Activated T-cell treated with anti-CD3 and anti-CD28 coated beads, Interleukin-2, amount 50 U/mL, for 24 hours (primary cell): ENCODE measurements around the gene DIS3L2.

ENCODE experiments used
- DNase-seq: peaks from one replicate; pipeline ENCODE4 v3.0.0-alpha.2; 2020
- H3K27ac Mint-ChIP-seq: 2 replicates; pipeline ENCODE4 v1.8.0; 2020; ENCODE audit warnings: mild to moderate bottlenecking, mixed read lengths
- H3K27me3 Mint-ChIP-seq: 2 replicates; pipeline ENCODE4 v1.8.0; 2020; ENCODE audit warnings: mixed read lengths
- H3K36me3 Mint-ChIP-seq: 2 replicates; pipeline ENCODE4 v1.8.0; 2020; ENCODE audit warnings: low read depth, mixed read lengths
- H3K4me1 Mint-ChIP-seq: 2 replicates; pipeline ENCODE4 v1.8.0; 2020; ENCODE audit warnings: low read depth, mixed read lengths
- H3K4me3 Mint-ChIP-seq: 2 replicates; pipeline ENCODE4 v1.8.0; 2020; ENCODE audit warnings: mild to moderate bottlenecking, moderate library complexity, mixed read lengths
- H3K9me3 Mint-ChIP-seq: 2 replicates; pipeline ENCODE4 v1.8.0; 2020; ENCODE audit warnings: mixed read lengths

DIS3L2 gene

GRCh38 chr2:231965102-231965501, 3.6 kb downstream of the DIS3L2 start:
- no peak for DNase-seq
- no peaks in the 10 kb centered on the region for H3K27me3 Mint-ChIP-seq
- H3K4me1 Mint-ChIP-seq = peaks cover 59% of the 10 kb centered on the region
- no peak overlapping the region for H3K27ac Mint-ChIP-seq
- H3K36me3 Mint-ChIP-seq = peaks cover 38% of the 10 kb centered on the region
- no peak overlapping the region for H3K4me3 Mint-ChIP-seq
- H3K9me3 Mint-ChIP-seq = peaks cover 7% of the 10 kb centered on the region

- H3K4me1 Mint-ChIP-seq = peaks cover 55% of the 10 kb centered on the region
- peaks cover 34% of the 10 kb centered on the region for H3K36me3 Mint-ChIP-seq
- peaks cover 4% of the 10 kb centered on the region for H3K9me3 Mint-ChIP-seq
- no peak for DNase-seq
- H3K27me3 Mint-ChIP-seq = no peaks in the 10 kb centered on the region
- H3K27ac Mint-ChIP-seq = no peak overlapping the region
- H3K4me3 Mint-ChIP-seq = no peak overlapping the region
Observed at GRCh38 chr2:231966886-231967285, 5.4 kb downstream of the DIS3L2 start.

GRCh38 chr2:231968820-231969219, 7.3 kb downstream of the DIS3L2 start:
- DNase-seq = no peak
- Mint-ChIP-seq H3K4me3 (no peak overlapping the region), H3K27ac (no peak overlapping the region), H3K9me3 (peaks cover 4% of the 10 kb centered on the region), H3K36me3 (peaks cover 30% of the 10 kb centered on the region), H3K27me3 (no peaks in the 10 kb centered on the region), H3K4me1 (peaks cover 42% of the 10 kb centered on the region)

- Mint-ChIP-seq H3K9me3 (peaks cover 4% of the 10 kb centered on the region), H3K4me3 (no peak overlapping the region), H3K4me1 (peaks cover 27% of the 10 kb centered on the region), H3K36me3 (peaks cover 33% of the 10 kb centered on the region), H3K27me3 (no peaks in the 10 kb centered on the region), H3K27ac (no peak overlapping the region)
- DNase-seq = no peak
Observed at GRCh38 chr2:231970461-231970860, 8.9 kb downstream of the DIS3L2 start.

- no peak overlapping the region for H3K27ac Mint-ChIP-seq
- peaks cover 25% of the 10 kb centered on the region for H3K36me3 Mint-ChIP-seq
- H3K4me3 Mint-ChIP-seq = no peak overlapping the region
- no peak for DNase-seq
- no peaks in the 10 kb centered on the region for H3K9me3 Mint-ChIP-seq
- H3K27me3 Mint-ChIP-seq = no peaks in the 10 kb centered on the region
- H3K4me1 Mint-ChIP-seq = peaks cover 12% of the 10 kb centered on the region
Observed at GRCh38 chr2:231975001-231975400, 13.5 kb downstream of the DIS3L2 start.

DNA sequence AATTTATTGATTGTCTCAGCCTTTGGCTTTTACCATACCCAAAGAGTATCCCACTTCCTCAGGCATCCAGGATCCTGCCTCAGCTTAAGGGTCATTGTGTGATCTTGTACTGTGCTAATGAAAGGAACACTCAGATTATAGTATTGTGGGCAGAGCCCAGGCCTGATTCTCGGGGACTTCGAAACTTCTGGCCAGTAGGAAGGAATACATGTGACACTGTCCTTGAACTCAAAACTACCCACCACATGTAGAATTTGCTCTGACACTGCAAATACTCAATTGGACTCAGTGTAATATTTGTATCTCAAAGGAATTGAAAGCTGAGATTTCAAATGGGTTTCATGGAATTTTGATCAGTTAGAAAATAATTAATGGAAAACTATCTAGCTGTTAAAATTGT, 15.9 kb downstream of the DIS3L2 start:
- Mint-ChIP-seq H3K27ac (no peak overlapping the region), H3K9me3 (no peaks in the 10 kb centered on the region), H3K4me3 (no peak overlapping the region), H3K36me3 (peaks cover 25% of the 10 kb centered on the region), H3K27me3 (no peaks in the 10 kb centered on the region), H3K4me1 (peaks cover 19% of the 10 kb centered on the region)
- no peak for DNase-seq

GRCh38 chr2:231984992-231985391, 23.5 kb downstream of the DIS3L2 start:
- no peak overlapping the region for H3K27ac Mint-ChIP-seq
- H3K36me3 Mint-ChIP-seq = peaks cover 24% of the 10 kb centered on the region
- peaks cover 49% of the 10 kb centered on the region for H3K4me1 Mint-ChIP-seq
- no peaks in the 10 kb centered on the region for H3K9me3 Mint-ChIP-seq
- no peaks in the 10 kb centered on the region for H3K27me3 Mint-ChIP-seq
- no peak for DNase-seq
- no peak overlapping the region for H3K4me3 Mint-ChIP-seq

GRCh38 chr2:231985823-231986261, 24.3 kb downstream of the DIS3L2 start:
- no peaks in the 10 kb centered on the region for H3K9me3 Mint-ChIP-seq
- H3K27me3 Mint-ChIP-seq = no peaks in the 10 kb centered on the region
- DNase-seq = no peak
- no peak overlapping the region for H3K4me3 Mint-ChIP-seq
- no peak overlapping the region for H3K27ac Mint-ChIP-seq
- peaks cover 23% of the 10 kb centered on the region for H3K36me3 Mint-ChIP-seq
- H3K4me1 Mint-ChIP-seq = peaks cover 49% of the 10 kb centered on the region

GRCh38 chr2:231987124-231987727, 25.7 kb downstream of the DIS3L2 start:
- Mint-ChIP-seq H3K4me3 (no peak overlapping the region), H3K9me3 (no peaks in the 10 kb centered on the region), H3K27ac (no peak overlapping the region), H3K27me3 (no peaks in the 10 kb centered on the region), H3K4me1 (peaks cover 46% of the 10 kb centered on the region), H3K36me3 (peaks cover 22% of the 10 kb centered on the region)
- DNase-seq = no peak

DNA sequence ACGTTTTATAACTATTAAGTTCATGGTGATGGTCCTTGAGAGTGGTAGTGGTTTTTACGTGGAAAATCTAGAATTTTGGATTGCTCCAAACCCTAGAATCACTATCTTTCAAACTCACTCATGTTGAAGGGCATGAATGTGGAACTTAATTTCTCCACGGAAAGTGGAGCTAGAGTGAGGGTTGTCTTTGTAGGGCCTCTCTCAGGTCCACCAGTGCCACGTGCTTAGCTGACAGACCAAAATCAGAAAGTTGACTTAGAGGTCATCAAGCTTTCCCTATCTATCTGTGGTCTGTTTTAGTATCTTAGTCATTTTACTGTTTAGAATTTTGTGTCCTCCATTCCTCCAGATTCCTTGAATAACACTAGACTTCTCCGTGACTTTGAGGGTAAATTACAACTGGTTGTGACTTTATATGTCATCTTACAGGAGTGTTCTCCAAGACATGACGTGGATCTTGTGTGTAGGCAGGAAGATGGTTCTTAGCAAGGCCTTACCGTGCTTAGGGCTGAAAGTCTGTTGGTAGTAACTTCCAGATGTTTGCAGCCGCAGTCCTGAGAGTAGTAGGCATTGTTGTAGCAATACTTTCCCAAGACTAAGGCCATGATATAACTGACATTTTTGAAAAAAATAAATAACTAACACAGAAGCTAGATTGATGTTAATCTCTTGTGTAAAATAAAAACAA, 26.8 kb downstream of the DIS3L2 start:
- H3K27ac Mint-ChIP-seq = no peak overlapping the region
- H3K4me3 Mint-ChIP-seq = no peak overlapping the region
- peaks cover 51% of the 10 kb centered on the region for H3K4me1 Mint-ChIP-seq
- peaks cover 16% of the 10 kb centered on the region for H3K36me3 Mint-ChIP-seq
- H3K27me3 Mint-ChIP-seq = no peaks in the 10 kb centered on the region
- H3K9me3 Mint-ChIP-seq = no peaks in the 10 kb centered on the region
- DNase-seq = no peak

- Mint-ChIP-seq H3K27ac (no peak overlapping the region), H3K4me3 (no peak overlapping the region), H3K36me3 (no peaks in the 10 kb centered on the region), H3K4me1 (peaks cover 53% of the 10 kb centered on the region), H3K27me3 (no peaks in the 10 kb centered on the region), H3K9me3 (no peaks in the 10 kb centered on the region)
- DNase-seq = no peak
Observed at GRCh38 chr2:231991664-231992063, 30.2 kb downstream of the DIS3L2 start.

- H3K36me3 Mint-ChIP-seq = no peaks in the 10 kb centered on the region
- H3K4me1 Mint-ChIP-seq = peaks cover 50% of the 10 kb centered on the region
- no peak overlapping the region for H3K27ac Mint-ChIP-seq
- H3K9me3 Mint-ChIP-seq = no peaks in the 10 kb centered on the region
- H3K27me3 Mint-ChIP-seq = no peaks in the 10 kb centered on the region
- no peak overlapping the region for H3K4me3 Mint-ChIP-seq
- no peak for DNase-seq
Observed at GRCh38 chr2:231992888-231993287, 31.4 kb downstream of the DIS3L2 start.

DNA sequence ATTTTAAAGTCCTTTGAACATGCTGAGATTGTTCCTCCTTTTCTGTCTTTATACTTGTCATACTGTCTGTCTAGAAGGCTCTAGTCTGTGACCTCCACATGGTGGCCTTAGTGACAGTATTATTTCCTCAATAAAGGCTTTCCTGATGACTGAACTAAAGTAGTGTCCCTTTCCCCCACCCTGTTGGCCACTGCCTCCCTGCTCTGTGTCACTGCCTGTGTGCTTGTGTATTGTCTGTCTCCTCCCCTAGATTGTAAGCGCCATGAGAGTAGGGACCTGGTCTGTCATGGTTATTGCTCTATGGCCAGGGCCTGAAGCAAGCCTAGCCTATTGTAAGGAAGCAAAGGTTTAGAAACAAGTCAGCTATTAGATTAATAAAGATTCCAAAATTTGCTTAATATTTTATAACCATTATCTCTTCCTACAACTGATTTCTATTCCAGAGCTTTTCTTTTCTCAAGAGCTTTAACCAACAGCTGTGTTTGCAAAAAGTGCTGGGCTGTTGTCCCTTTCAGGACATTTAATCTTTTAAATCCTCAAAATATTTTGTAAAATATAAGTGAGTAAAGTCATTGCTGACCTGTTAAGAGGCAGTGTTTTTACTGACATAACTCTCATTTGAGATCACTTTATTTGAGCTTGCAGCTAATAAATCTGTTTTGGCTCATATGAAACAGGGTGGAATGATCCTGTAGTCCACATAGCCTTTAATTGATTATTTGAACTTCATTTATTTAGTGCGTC, 35.5 kb downstream of the DIS3L2 start:
- Mint-ChIP-seq H3K27ac (no peak overlapping the region), H3K9me3 (no peaks in the 10 kb centered on the region), H3K4me3 (no peak overlapping the region), H3K27me3 (no peaks in the 10 kb centered on the region), H3K4me1 (peaks cover 47% of the 10 kb centered on the region), H3K36me3 (no peaks in the 10 kb centered on the region)
- DNase-seq = no peak

- no peak overlapping the region for H3K27ac Mint-ChIP-seq
Observed at GRCh38 chr2:231998046-231998445, 36.5 kb downstream of the DIS3L2 start.

DNA sequence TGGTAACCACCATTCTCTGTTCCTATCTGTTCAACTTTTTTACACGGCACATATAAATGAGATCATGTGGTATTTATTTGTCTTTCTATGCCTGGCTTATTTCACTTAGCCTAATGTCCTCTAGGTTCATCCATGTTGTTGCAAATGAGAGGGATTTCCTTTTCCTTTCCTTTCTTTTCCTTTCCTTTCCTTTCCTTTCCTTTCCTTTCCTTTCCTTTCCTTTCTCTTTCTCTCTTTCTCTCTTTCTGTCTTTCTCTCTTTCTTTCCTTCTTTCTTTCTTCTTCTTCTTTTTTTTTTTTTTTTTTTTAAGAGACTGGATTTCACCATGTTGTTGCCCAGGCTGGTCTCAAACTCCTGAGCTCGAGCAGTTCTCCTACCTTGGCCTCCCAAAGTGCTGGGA, 38.9 kb downstream of the DIS3L2 start:
- H3K36me3 Mint-ChIP-seq = peaks cover 4% of the 10 kb centered on the region
- peaks cover 36% of the 10 kb centered on the region for H3K4me1 Mint-ChIP-seq
- H3K4me3 Mint-ChIP-seq = no peak overlapping the region
- no peaks in the 10 kb centered on the region for H3K9me3 Mint-ChIP-seq
- no peaks in the 10 kb centered on the region for H3K27me3 Mint-ChIP-seq
- DNase-seq = no peak
- no peak overlapping the region for H3K27ac Mint-ChIP-seq

More at GRCh38 chr2:231998046-231998445, 36.5 kb downstream of the DIS3L2 start:
- Mint-ChIP-seq H3K4me1 (peaks cover 48% of the 10 kb centered on the region), H3K27me3 (no peaks in the 10 kb centered on the region), H3K36me3 (no peaks in the 10 kb centered on the region), H3K9me3 (no peaks in the 10 kb centered on the region), H3K4me3 (no peak overlapping the region)
- DNase-seq = no peak
